Neural crest cell (in vitro differentiated cells): ENCODE results near the gene SQSTM1. TPM values are rescaled to one million over a fixed set of nuclear protein-coding genes. Genes with fewer than 3 reads are reported as not detected.

Experiments
- DNase-seq: peaks from one replicate; pipeline ENCODE4 v3.0.0; 2021; ENCODE audit warnings: low read depth, mixed read lengths, low spot score
- H3K27ac Mint-ChIP-seq: one replicate; pipeline ENCODE4 v1.8.0; 2021; ENCODE audit warnings: mild to moderate bottlenecking, mixed read lengths; ENCODE audit not compliant: unreplicated experiment
- H3K27me3 Mint-ChIP-seq: 2 replicates; pipeline ENCODE4 v1.8.0; 2021; ENCODE audit warnings: low read depth, mild to moderate bottlenecking, mixed read lengths
- H3K36me3 Mint-ChIP-seq: 2 replicates; pipeline ENCODE4 v1.8.0; 2021; ENCODE audit warnings: low read depth, mild to moderate bottlenecking, mixed read lengths
- H3K4me1 Mint-ChIP-seq: 2 replicates; pipeline ENCODE4 v1.8.0; 2021; ENCODE audit warnings: mixed read lengths
- H3K4me3 Mint-ChIP-seq: one replicate; pipeline ENCODE4 v1.8.0; 2021; ENCODE audit warnings: mild to moderate bottlenecking, mixed read lengths
- H3K9me3 Mint-ChIP-seq: 2 replicates; pipeline ENCODE4 v1.8.0; 2021; ENCODE audit warnings: mixed read lengths
- CTCF ChIP-seq: fragments of 200-600 bp; sonication (generic); conservative IDR thresholded peaks from 2 replicates; pipeline ENCODE4 v1.5.0; 2021; ENCODE audit warnings: antibody characterized with exemption, mild to moderate bottlenecking
- total RNA-seq: library from RNA; stranded (reverse); gene quantifications from 2 replicates; pipeline ENCODE4 v1.2.1, GENCODE V29; 2021

The SQSTM1 gene
- total RNA-seq, 1 donor from 2014 or later, result 69.5 TPM

GRCh38 chr5:179872828-179873575 is 52.3 kb downstream of the SQSTM1 start:
- no peak for TF ChIP-seq CTCF
- Mint-ChIP-seq H3K4me3 (no peak overlapping the region), H3K36me3 (peaks cover 14% of the 10 kb centered on the region), H3K4me1 (peaks cover 4% of the 10 kb centered on the region), H3K27ac (no peak overlapping the region), H3K9me3 (no peaks in the 10 kb centered on the region), H3K27me3 (no peaks in the 10 kb centered on the region)
- no peak for DNase-seq

GRCh38 chr5:179873588-179874110 is 52.9 kb downstream of the SQSTM1 start:
- DNase-seq, result no peak
- Mint-ChIP-seq H3K4me3 (no peak overlapping the region), H3K4me1 (peaks cover 4% of the 10 kb centered on the region), H3K27ac (no peak overlapping the region), H3K36me3 (peaks cover 14% of the 10 kb centered on the region), H3K27me3 (no peaks in the 10 kb centered on the region), H3K9me3 (no peaks in the 10 kb centered on the region)
- TF ChIP-seq CTCF, result no peak

GRCh38 chr5:179874136-179874535 is 53.4 kb downstream of the SQSTM1 start:
- Mint-ChIP-seq H3K9me3 (no peaks in the 10 kb centered on the region), H3K4me3 (no peak overlapping the region), H3K4me1 (peaks cover 4% of the 10 kb centered on the region), H3K27ac (no peak overlapping the region), H3K36me3 (peaks cover 14% of the 10 kb centered on the region), H3K27me3 (no peaks in the 10 kb centered on the region)
- no peak for TF ChIP-seq CTCF
- DNase-seq, result no peak

- Mint-ChIP-seq H3K9me3 (no peaks in the 10 kb centered on the region), H3K36me3 (peaks cover 14% of the 10 kb centered on the region), H3K27me3 (no peaks in the 10 kb centered on the region), H3K4me1 (peaks cover 4% of the 10 kb centered on the region), H3K27ac (no peak overlapping the region), H3K4me3 (no peak overlapping the region)
- no peak for TF ChIP-seq CTCF
- no peak for DNase-seq
Measured at GRCh38 chr5:179874536-179875292, 54.0 kb downstream of the SQSTM1 start.

GRCh38 chr5:179875741-179876609 is 55.3 kb downstream of the SQSTM1 start:
- Mint-ChIP-seq H3K36me3 (peaks cover 10% of the 10 kb centered on the region), H3K4me3 (no peak overlapping the region), H3K27ac (no peak overlapping the region), H3K27me3 (no peaks in the 10 kb centered on the region), H3K9me3 (no peaks in the 10 kb centered on the region), H3K4me1 (no peaks in the 10 kb centered on the region)
- no peak for DNase-seq
- no peak for TF ChIP-seq CTCF
